HUES48 (cell line): ENCODE results near the gene FAM98B.

Experiments used
- H3K27ac ChIP-seq: one replicate; pipeline ENCODE4 v1.7.0; 2013; ENCODE audit warnings: low read depth, low read length, inconsistent platforms
- H3K27me3 ChIP-seq: 2 replicates; pipeline ENCODE4 v1.6.1; 2013; ENCODE audit warnings: mild to moderate bottlenecking, low read length; ENCODE audit not compliant: control insufficient read depth, insufficient read depth
- H3K36me3 ChIP-seq: 2 replicates; pipeline ENCODE4 v1.6.1; 2013; ENCODE audit warnings: low read length; ENCODE audit not compliant: control insufficient read depth, insufficient read depth
- H3K4me1 ChIP-seq: 2 replicates; pipeline ENCODE4 v1.6.1; 2013; ENCODE audit warnings: mild to moderate bottlenecking, low read length; ENCODE audit not compliant: control insufficient read depth, insufficient read depth
- H3K4me3 ChIP-seq: 2 replicates; pipeline ENCODE4 v1.5.1; 2013; ENCODE audit warnings: mild to moderate bottlenecking, low read depth, low read length
- H3K9ac ChIP-seq: 2 replicates; pipeline ENCODE4 v1.6.1; 2013; ENCODE audit warnings: mild to moderate bottlenecking, low read depth, low read length, moderate library complexity
- H3K9me3 ChIP-seq: 2 replicates; pipeline ENCODE4 v1.6.1; 2013; ENCODE audit warnings: low read length; ENCODE audit not compliant: control insufficient read depth, insufficient read depth

Gene FAM98B

DNA sequence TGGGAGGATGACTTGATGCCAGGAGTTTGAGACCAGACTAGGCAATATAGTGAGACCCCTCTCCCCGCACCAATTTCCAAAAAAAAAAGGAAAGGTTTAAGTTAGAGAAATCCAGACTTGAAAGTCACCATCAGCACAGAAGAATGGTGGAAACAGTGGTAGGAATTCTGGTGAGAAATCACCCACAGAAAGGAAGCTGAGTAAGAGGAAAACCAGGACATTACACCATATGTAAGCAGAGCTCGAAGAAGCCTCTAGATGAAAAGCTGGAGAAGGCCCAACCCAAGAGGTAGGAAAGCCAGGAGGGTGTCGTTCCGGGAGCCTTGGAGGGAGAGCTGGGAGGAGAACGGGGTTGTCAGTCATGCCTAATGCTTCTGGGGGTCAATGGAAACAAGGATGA lies 70.2 kb downstream of the FAM98B start:
- Histone ChIP-seq H3K9me3 (no peaks in the 10 kb centered on the region), H3K9ac (no peak overlapping the region), H3K4me3 (no peak overlapping the region), H3K27me3 (no peaks in the 10 kb centered on the region), H3K4me1 (no peaks in the 10 kb centered on the region), H3K27ac (no peak overlapping the region), H3K36me3 (no peaks in the 10 kb centered on the region)

GRCh38 chr15:38525489-38525888 lies 71.6 kb downstream of the FAM98B start:
- H3K9ac ChIP-seq, result no peak overlapping the region
- no peak overlapping the region for H3K4me3 ChIP-seq
- H3K27ac ChIP-seq, result no peak overlapping the region
- no peaks in the 10 kb centered on the region for H3K4me1 ChIP-seq
- H3K9me3 ChIP-seq, result no peaks in the 10 kb centered on the region
- no peaks in the 10 kb centered on the region for H3K27me3 ChIP-seq
- no peaks in the 10 kb centered on the region for H3K36me3 ChIP-seq

DNA sequence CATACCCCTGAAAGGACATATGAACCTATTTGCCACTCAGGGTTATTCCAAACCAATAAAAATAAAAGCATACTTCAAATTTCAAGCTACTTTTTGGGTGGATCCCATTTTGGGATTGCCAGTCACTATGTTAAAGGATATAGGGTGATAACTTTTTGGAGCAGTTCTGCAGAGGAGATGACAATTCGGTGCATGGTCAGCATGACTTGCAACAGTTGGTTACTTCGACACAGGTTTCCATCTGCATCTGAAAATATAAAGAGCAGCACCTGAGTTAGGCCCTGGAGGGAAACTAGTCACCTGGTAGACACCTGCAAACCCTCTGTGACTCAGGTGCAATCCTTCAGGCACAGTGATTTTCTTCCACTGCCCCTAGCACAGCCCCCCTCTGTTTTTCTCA lies 72.2 kb downstream of the FAM98B start:
- no peak overlapping the region for H3K27ac ChIP-seq
- no peaks in the 10 kb centered on the region for H3K4me1 ChIP-seq
- H3K27me3 ChIP-seq, result no peaks in the 10 kb centered on the region
- H3K4me3 ChIP-seq, result no peak overlapping the region
- H3K36me3 ChIP-seq, result no peaks in the 10 kb centered on the region
- no peaks in the 10 kb centered on the region for H3K9me3 ChIP-seq
- no peak overlapping the region for H3K9ac ChIP-seq

- Histone ChIP-seq H3K27ac (no peak overlapping the region), H3K4me3 (no peak overlapping the region), H3K27me3 (no peaks in the 10 kb centered on the region), H3K9me3 (no peaks in the 10 kb centered on the region), H3K9ac (no peak overlapping the region), H3K4me1 (no peaks in the 10 kb centered on the region), H3K36me3 (no peaks in the 10 kb centered on the region)
Measured at GRCh38 chr15:38528294-38528693, 74.4 kb downstream of the FAM98B start.

GRCh38 chr15:38530113-38530512 lies 76.2 kb downstream of the FAM98B start:
- Histone ChIP-seq H3K27ac (no peak overlapping the region), H3K27me3 (no peaks in the 10 kb centered on the region), H3K4me1 (no peaks in the 10 kb centered on the region), H3K36me3 (no peaks in the 10 kb centered on the region), H3K9ac (no peak overlapping the region), H3K9me3 (no peaks in the 10 kb centered on the region), H3K4me3 (no peak overlapping the region)

GRCh38 chr15:38531509-38531908 lies 77.6 kb downstream of the FAM98B start:
- Histone ChIP-seq H3K9me3 (no peaks in the 10 kb centered on the region), H3K36me3 (no peaks in the 10 kb centered on the region), H3K4me3 (no peak overlapping the region), H3K9ac (no peak overlapping the region), H3K27me3 (no peaks in the 10 kb centered on the region), H3K4me1 (no peaks in the 10 kb centered on the region), H3K27ac (no peak overlapping the region)

GRCh38 chr15:38532728-38533127 lies 78.8 kb downstream of the FAM98B start:
- no peaks in the 10 kb centered on the region for H3K36me3 ChIP-seq
- no peaks in the 10 kb centered on the region for H3K4me1 ChIP-seq
- no peaks in the 10 kb centered on the region for H3K9me3 ChIP-seq
- no peaks in the 10 kb centered on the region for H3K27me3 ChIP-seq
- no peak overlapping the region for H3K9ac ChIP-seq
- H3K27ac ChIP-seq, result no peak overlapping the region
- H3K4me3 ChIP-seq, result no peak overlapping the region

DNA sequence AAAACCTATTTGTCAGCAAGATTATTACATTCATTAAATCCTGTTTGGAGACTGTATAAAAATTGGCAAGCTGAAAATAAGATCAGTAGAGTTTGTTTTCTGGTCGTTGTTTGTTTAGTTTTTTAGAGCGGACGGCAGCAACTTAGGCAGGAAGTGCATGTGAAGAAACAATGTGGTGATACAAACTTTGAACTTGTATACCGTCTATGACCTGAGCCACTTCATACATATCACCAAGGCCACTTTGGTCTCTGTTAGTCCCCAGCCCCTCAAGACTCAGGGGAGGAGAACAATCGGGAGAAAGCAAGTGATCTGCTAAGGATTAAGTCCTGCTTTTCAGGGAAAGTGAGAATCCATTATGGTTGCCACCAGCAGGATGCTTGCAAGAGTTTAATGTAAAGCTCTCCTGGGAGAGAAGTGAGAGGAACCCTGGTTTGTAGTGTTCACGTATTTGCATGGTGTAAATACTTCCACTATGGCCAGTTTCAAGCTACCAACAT lies 79.5 kb downstream of the FAM98B start:
- no peak overlapping the region for H3K27ac ChIP-seq
- no peaks in the 10 kb centered on the region for H3K27me3 ChIP-seq
- H3K4me3 ChIP-seq, result no peak overlapping the region
- H3K36me3 ChIP-seq, result no peaks in the 10 kb centered on the region
- H3K9me3 ChIP-seq, result no peaks in the 10 kb centered on the region
- H3K4me1 ChIP-seq, result no peaks in the 10 kb centered on the region
- no peak overlapping the region for H3K9ac ChIP-seq

GRCh38 chr15:38533926-38534325 lies 80.0 kb downstream of the FAM98B start:
- no peak overlapping the region for H3K9ac ChIP-seq
- H3K36me3 ChIP-seq, result no peaks in the 10 kb centered on the region
- H3K27ac ChIP-seq, result no peak overlapping the region
- no peak overlapping the region for H3K4me3 ChIP-seq
- H3K27me3 ChIP-seq, result no peaks in the 10 kb centered on the region
- H3K9me3 ChIP-seq, result no peaks in the 10 kb centered on the region
- no peaks in the 10 kb centered on the region for H3K4me1 ChIP-seq

DNA sequence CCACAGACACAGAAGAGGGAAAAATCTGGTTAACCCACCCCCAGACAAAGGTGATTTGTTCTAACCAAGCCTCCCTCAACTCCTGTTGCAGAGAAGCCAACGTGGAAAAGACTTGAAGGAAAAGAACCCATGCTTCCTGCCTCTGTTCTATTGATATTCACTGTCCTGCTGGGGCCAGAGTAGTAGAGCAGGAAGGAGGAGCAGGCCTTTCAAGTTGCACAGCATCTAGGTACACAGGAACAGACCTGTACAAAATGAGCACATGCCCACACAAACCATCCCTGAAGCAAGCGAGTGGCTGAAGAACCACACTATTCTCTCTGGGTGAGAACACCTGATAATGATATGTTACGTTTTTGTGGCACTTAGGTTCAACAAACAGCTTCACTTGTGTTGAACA lies 80.8 kb downstream of the FAM98B start:
- Histone ChIP-seq H3K27me3 (no peaks in the 10 kb centered on the region), H3K4me1 (no peaks in the 10 kb centered on the region), H3K27ac (no peak overlapping the region), H3K9ac (no peak overlapping the region), H3K9me3 (no peaks in the 10 kb centered on the region), H3K36me3 (no peaks in the 10 kb centered on the region), H3K4me3 (no peak overlapping the region)

DNA sequence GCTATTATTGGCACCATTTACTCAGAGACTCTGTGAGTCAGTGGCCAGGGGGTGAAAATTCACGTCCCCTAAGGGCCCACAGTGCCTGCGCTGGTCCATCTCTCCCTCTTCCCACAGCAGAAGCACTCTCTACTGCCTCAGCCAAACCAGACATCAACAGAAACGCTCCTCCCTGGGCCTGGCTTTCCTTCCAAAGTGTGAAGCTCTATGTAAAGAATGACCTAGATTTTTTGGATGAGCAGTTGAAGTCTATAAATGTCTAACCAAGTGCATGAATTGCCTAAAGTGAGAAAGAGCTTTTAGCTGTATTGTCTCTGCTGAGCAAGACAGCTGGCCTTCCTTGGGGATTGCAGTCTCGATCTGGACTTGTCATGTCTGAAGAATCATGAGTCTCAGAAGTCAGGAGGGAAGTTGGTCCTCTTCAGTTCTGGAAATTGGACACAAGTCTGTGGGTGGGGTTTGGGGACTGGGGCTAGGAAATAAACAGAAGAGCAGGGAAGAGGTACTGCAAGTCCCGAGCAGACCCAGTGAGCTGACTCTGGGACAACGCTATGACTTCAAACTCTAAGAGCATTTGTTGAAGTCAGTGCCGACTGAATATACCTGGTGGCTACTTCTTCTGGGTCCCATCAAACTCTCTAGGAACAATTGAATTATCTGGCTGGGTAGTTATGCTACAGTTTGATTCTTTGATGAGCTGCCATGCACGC lies 81.7 kb downstream of the FAM98B start:
- Histone ChIP-seq H3K4me1 (no peaks in the 10 kb centered on the region), H3K36me3 (no peaks in the 10 kb centered on the region)

More for the DNA sequence above, 81.7 kb downstream of the FAM98B start:
- Histone ChIP-seq H3K27me3 (no peaks in the 10 kb centered on the region), H3K9me3 (no peaks in the 10 kb centered on the region), H3K9ac (no peak overlapping the region), H3K27ac (no peak overlapping the region), H3K4me3 (no peak overlapping the region)
